Ectodermal cell (in vitro differentiated cells): ENCODE data around the gene LMAN1.
A peak's percentile ranks its signal among the peaks of the same experiment; 100 is the strongest.

ENCODE experiments used
- H3K27ac ChIP-seq: 2 replicates; pipeline ENCODE4 v1.7.0; 2013; ENCODE audit warnings: mild to moderate bottlenecking, low read depth, low read length; ENCODE audit not compliant: insufficient read depth, poor library complexity, severe bottlenecking
- H3K27me3 ChIP-seq: 2 replicates; pipeline ENCODE4 v1.7.0; 2013; ENCODE audit warnings: mild to moderate bottlenecking, low read length; ENCODE audit not compliant: insufficient read depth, control insufficient read depth, poor library complexity, severe bottlenecking
- H3K36me3 ChIP-seq: one replicate; pipeline ENCODE4 v1.7.0; 2013; ENCODE audit warnings: low read length; ENCODE audit not compliant: control insufficient read depth, insufficient read depth
- H3K4me1 ChIP-seq: one replicate; pipeline ENCODE4 v1.7.0; 2013; ENCODE audit warnings: low read length; ENCODE audit not compliant: control insufficient read depth, insufficient read depth
- H3K4me3 ChIP-seq: 2 replicates; pipeline ENCODE4 v1.7.0; 2013; ENCODE audit warnings: low read depth, low read length, control low read depth; ENCODE audit not compliant: insufficient read depth
- H3K9me3 ChIP-seq: 2 replicates; pipeline ENCODE4 v1.7.0; 2013; ENCODE audit warnings: mild to moderate bottlenecking, low read length, moderate library complexity; ENCODE audit not compliant: control insufficient read depth
- WGBS, 2 experiments: methylation state at CpG; one replicate each; pipeline ENCODE4 v1.1.7; 2013; ENCODE audit warnings: missing lambda C conversion rate in 2 of 2; 5-methylcytosine and 5-hydroxymethylcytosine counted together

The LMAN1 gene

GRCh38 chr18:59360381-59360780 is 1.3 kb upstream of the LMAN1 start:
- H3K9me3 ChIP-seq: no peaks in the 10 kb centered on the region
- H3K27ac ChIP-seq: no peak overlapping the region
- H3K36me3 ChIP-seq: peaks cover 1% of the 10 kb centered on the region
- H3K4me1 ChIP-seq: peaks cover 5% of the 10 kb centered on the region
- no peak overlapping the region for H3K4me3 ChIP-seq
- WGBS, 2 experiments: 95 to 98% methylated on average over 3 of the region's 3 CpGs
- peaks cover 57% of the 10 kb centered on the region for H3K27me3 ChIP-seq

- Histone ChIP-seq H3K27ac (no peak overlapping the region), H3K4me1 (peaks cover 5% of the 10 kb centered on the region), H3K36me3 (peaks cover 5% of the 10 kb centered on the region), H3K27me3 (peaks cover 52% of the 10 kb centered on the region), H3K9me3 (no peaks in the 10 kb centered on the region), H3K4me3 (no peak overlapping the region)
- 1 to 15% methylated on average over 3 to 4 of the region's 4 CpGs for WGBS, 2 experiments
Observed at GRCh38 chr18:59359576-59359952, 499 bp upstream of the LMAN1 start.

GRCh38 chr18:59358414-59358711 is 702 bp downstream of the LMAN1 start:
- no peak overlapping the region for H3K27ac ChIP-seq
- no peaks in the 10 kb centered on the region for H3K9me3 ChIP-seq
- WGBS, 2 experiments: 0 to 1% methylated on average over 8 of the region's 8 CpGs

GRCh38 chr18:59357928-59358327 is 1.1 kb downstream of the LMAN1 start:
- peaks cover 10% of the 10 kb centered on the region for H3K36me3 ChIP-seq
- H3K4me1 ChIP-seq: peaks cover 5% of the 10 kb centered on the region
- H3K9me3 ChIP-seq: no peaks in the 10 kb centered on the region
- peaks cover 37% of the 10 kb centered on the region for H3K27me3 ChIP-seq
- H3K27ac ChIP-seq: no peak overlapping the region
- H3K4me3 ChIP-seq: peak overlapping the region; percentile 98
- 51 to 74% methylated on average over 3 to 4 of the region's 4 CpGs for WGBS, 2 experiments

More at GRCh38 chr18:59358414-59358711, 702 bp downstream of the LMAN1 start:
- Histone ChIP-seq H3K36me3 (peaks cover 6% of the 10 kb centered on the region), H3K27me3 (peaks cover 42% of the 10 kb centered on the region), H3K4me1 (peaks cover 5% of the 10 kb centered on the region), H3K4me3 (peak overlapping the region; percentile 98)

- Histone ChIP-seq H3K4me1 (peaks cover 5% of the 10 kb centered on the region), H3K36me3 (peaks cover 32% of the 10 kb centered on the region), H3K27ac (no peak overlapping the region), H3K4me3 (no peak overlapping the region), H3K9me3 (no peaks in the 10 kb centered on the region), H3K27me3 (peaks cover 5% of the 10 kb centered on the region)
- WGBS, 2 experiments: 94 to 97% methylated on average over 2 of the region's 2 CpGs
Observed at GRCh38 chr18:59354731-59355130, 4.3 kb downstream of the LMAN1 start.

GRCh38 chr18:59353079-59353680 is 5.9 kb downstream of the LMAN1 start:
- H3K9me3 ChIP-seq: no peaks in the 10 kb centered on the region
- H3K27ac ChIP-seq: no peak overlapping the region
- WGBS, 2 experiments: 96 to 100% methylated on average over 1 to 3 of the region's 4 CpGs
- peaks cover 5% of the 10 kb centered on the region for H3K4me1 ChIP-seq
- no peaks in the 10 kb centered on the region for H3K27me3 ChIP-seq
- no peak overlapping the region for H3K4me3 ChIP-seq
- H3K36me3 ChIP-seq: peaks cover 46% of the 10 kb centered on the region

- Histone ChIP-seq H3K4me3 (no peak overlapping the region), H3K4me1 (no peaks in the 10 kb centered on the region), H3K9me3 (no peaks in the 10 kb centered on the region), H3K27ac (no peak overlapping the region), H3K27me3 (no peaks in the 10 kb centered on the region), H3K36me3 (peaks cover 53% of the 10 kb centered on the region)
- WGBS, 2 experiments: 98% methylated on average over 3 of the region's 3 CpGs
Observed at GRCh38 chr18:59352250-59352855, 6.7 kb downstream of the LMAN1 start.

GRCh38 chr18:59345556-59345955 is 13.5 kb downstream of the LMAN1 start:
- H3K36me3 ChIP-seq: peaks cover 57% of the 10 kb centered on the region

GRCh38 chr18:59344996-59345395 is 14.1 kb downstream of the LMAN1 start:
- no peaks in the 10 kb centered on the region for H3K9me3 ChIP-seq

More at GRCh38 chr18:59345556-59345955, 13.5 kb downstream of the LMAN1 start:
- Histone ChIP-seq H3K27me3 (no peaks in the 10 kb centered on the region), H3K9me3 (no peaks in the 10 kb centered on the region), H3K4me3 (no peak overlapping the region), H3K4me1 (no peaks in the 10 kb centered on the region), H3K27ac (no peak overlapping the region)
- 93 to 96% methylated on average over 4 of the region's 4 CpGs for WGBS, 2 experiments

GRCh38 chr18:59343926-59344325 is 15.1 kb downstream of the LMAN1 start:
- 96 to 97% methylated on average over 2 of the region's 2 CpGs for WGBS, 2 experiments
- no peak overlapping the region for H3K4me3 ChIP-seq
- no peaks in the 10 kb centered on the region for H3K9me3 ChIP-seq
- no peak overlapping the region for H3K27ac ChIP-seq
- H3K36me3 ChIP-seq: peaks cover 63% of the 10 kb centered on the region
- no peaks in the 10 kb centered on the region for H3K27me3 ChIP-seq
- H3K4me1 ChIP-seq: no peaks in the 10 kb centered on the region

More at GRCh38 chr18:59344996-59345395, 14.1 kb downstream of the LMAN1 start:
- peaks cover 63% of the 10 kb centered on the region for H3K36me3 ChIP-seq
- no peaks in the 10 kb centered on the region for H3K27me3 ChIP-seq
- WGBS, 2 experiments: no CpG with 5 or more reads among the region's 1 CpG
- no peak overlapping the region for H3K27ac ChIP-seq
- H3K4me3 ChIP-seq: no peak overlapping the region
- H3K4me1 ChIP-seq: no peaks in the 10 kb centered on the region
